HG02970 (cell line): ENCODE measurements around the gene ABI1.
"Not testable (repeated sequence)": the region's sequence is repeated elsewhere in the genome, so short reads cannot be mapped to it uniquely, and the experiment has no call there.

Experiments
- ATAC-seq: cut with Tn5 transposase; IDR thresholded peaks from one replicate; pipeline ENCODE4 v1.9.1; 2021; ENCODE audit warnings: mild to moderate bottlenecking, moderate library complexity, moderate number of reproducible peaks; ENCODE audit not compliant: unreplicated experiment, low FRiP score

Gene ABI1

DNA sequence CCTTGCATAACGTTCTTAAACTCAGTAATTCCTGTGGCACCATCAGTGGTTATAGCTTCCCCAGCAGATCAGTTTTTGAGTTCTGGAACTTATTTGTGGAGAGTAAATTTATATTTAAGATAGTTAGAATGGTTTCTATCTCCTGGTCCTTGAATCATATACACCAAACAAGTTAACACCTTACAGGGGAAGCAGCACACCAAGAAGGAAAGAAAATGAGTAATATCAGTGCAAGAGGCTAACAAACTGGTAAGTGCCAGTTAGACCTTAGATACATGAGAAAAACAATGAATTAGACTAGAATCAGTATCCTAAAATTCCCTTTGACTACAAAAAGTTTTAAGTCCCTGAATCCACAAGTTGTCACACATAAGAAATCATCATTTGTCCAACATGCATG lies 54.2 kb downstream of the ABI1 start:
- no peak for ATAC-seq

DNA sequence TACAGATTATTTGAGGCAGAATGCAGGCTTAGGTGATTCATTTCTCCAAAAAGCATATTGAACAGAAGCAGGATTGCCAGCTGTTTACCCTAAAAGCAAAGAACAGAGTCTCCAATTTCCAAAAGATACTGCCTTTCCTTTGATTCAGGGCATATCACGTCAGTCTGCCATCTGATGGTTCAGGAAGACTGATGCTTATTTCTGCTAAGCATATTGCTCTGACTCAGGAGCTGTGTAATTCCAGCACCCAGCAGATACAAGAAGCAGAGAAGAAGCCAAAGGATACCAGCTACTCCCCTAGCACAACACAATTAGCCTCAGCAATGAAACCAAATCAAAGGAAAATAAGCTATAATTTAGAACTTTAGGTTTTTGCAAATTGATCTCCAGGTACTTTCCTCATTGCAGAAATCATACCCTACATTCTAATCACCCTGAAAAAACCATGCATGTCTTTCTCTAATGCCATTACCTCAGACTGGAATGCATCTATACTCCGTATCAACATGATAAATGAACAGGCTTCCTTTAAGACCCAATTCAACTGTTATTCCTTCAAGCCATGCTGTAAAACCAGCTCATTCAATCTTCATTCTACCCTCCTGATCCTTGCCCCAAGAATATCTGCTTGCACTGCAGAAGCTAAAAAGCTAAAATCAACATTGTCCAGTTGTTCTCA lies 55.1 kb downstream of the ABI1 start:
- no peak for ATAC-seq

DNA sequence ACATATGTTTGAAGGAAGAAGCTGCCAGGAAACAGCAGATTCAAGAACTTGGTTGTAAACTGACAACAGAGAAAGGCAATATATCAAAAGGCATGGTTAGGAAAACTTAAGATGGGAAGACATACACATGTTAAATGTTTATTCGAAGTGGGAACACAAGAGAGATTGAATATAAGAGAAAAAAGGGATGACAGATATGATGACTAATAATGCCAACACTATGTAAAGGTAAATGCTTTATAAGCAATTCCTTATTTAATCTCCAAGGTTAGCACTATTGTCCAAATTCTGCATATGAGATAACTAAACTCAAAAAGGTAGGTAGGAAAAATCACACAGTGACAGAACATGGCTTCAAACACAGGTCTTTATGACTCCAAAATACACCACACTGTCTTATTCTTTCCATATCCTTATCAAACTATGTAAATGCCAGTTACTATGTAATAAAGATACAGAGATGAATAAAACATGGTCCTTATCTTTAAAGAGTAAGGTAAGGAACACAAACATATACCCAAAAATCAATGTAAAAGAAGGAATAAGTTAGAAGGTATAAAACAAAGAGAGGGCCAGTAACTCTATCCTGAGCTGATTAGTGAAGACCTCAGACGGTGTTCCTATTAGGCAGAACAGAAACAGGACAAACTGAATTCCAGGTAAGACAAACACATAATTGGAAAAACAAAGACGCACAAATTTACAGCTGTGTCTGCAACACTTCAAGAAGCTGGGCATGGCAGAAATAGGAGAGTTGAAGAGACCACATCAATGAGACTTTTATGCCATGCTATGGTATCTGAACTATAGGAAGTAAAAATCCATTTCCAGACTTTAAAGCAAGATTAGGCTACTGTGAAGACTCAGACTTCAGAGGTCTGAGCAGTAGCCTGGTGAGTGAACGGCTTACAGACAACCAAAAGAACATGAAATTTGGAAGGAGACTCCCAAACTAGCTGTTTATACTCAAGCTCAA lies 56.1 kb downstream of the ABI1 start:
- ATAC-seq: no peak

DNA sequence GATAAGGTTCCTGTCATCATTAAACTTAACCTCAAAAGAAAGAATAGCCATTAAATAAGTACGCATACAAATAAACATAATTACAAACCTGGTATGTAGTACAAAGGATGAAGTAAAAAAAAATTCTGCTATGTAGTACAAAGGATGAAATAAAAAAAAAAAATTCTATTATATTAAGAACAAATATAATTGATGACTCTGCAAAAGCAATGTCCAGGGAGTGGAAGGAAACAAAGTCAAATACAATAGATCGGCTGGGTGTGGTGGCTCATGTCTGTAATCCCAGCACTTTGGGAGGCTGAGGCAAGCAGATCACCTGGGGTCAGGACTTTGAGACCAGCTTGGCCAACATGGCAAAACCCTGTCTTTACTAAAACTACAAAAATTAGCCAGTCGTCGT lies 56.9 kb downstream of the ABI1 start:
- no peak for ATAC-seq

DNA sequence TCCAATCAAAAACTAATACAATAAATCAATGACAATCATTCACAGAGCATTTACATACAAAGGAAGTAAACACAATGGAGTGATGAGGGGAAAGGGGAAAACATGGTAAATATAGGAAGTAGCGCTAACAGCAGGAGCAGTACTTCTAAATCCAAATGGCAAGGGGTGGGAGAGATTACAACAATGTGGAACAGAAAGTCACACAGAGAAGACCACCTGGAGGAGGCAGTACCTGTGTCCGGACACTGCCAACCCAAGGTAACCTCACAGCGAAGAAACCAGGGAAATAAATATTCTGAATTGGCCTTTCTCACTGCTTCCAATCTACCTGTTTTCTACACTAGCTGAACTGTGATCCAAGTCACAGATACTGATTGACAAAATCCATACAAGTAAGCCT lies 58.2 kb downstream of the ABI1 start:
- ATAC-seq: no peak

DNA sequence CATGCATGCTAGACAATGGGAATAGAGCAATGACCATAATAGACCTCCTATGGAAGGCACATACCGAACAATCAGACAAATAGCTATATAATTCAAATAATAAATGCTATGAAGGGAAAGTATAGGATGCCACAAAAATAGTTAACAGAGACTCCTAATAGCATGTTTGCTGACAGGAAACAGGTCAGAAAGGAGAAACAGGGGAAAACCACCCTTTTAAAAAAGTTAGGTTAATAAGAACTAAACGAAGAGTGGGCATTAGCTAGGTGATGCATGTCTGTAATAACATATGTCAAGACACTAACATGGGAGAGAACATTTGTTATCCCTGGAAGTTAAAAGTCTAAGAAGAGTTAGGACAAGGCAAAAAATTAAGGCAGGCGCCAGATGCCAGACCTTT lies 58.9 kb downstream of the ABI1 start:
- ATAC-seq: no peak

DNA sequence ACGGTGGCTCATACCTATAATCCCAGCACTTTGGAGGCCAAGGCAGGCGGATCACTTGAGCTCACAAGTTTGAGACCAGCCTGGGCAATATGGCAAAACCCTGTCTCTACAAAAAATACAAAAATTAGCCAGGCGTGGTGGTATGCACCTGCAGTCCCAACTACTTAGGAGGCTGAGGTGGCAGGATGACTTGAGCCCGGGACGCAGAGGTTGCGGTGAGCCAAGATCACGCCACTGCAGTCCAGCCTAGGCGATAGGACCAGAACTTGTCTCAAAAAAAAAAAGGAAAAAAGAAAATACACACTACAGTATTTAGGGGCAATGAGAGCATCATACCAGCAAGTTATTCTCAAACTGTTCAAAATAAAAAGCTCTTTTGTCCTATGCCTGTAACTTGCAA lies 59.5 kb downstream of the ABI1 start:
- ATAC-seq: no peak

DNA sequence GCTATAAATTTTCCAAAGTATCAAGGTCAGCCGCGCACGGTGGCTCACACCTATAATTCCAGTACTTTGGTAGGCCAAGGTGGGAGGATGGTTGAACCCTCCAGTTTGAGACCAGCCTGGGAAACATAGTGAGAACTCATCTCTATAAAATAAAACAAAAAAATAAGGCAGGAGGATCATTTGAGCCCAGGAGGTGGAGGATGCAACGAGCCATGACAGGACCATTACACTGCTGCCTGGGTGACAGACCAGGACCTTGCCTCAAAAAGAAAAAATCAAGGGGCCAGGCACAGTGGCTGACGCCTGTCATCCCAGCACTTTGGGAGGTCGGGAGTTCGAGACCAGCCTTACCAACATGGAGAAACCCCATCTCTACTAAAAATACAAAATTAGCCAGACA lies 60.3 kb downstream of the ABI1 start:
- no peak for ATAC-seq

DNA sequence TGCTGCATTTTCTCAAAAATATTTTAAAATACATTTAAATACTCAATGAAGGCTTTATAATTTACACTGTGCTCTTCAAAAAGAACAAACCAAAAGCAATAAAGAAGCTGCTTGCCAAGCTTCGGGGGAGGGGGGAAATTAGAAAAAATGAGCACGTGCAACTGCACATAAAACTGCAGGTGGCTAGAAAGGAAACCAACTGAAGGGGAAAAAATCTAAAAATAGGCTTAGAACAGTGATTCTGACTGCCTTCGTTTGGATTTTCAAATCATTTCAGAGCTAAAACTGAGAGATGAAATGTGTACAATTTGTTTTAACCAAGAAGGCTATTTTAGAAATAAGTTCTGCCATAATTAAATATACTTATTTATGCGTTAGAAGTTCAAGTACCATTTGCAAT lies 61.4 kb downstream of the ABI1 start:
- ATAC-seq: no peak

DNA sequence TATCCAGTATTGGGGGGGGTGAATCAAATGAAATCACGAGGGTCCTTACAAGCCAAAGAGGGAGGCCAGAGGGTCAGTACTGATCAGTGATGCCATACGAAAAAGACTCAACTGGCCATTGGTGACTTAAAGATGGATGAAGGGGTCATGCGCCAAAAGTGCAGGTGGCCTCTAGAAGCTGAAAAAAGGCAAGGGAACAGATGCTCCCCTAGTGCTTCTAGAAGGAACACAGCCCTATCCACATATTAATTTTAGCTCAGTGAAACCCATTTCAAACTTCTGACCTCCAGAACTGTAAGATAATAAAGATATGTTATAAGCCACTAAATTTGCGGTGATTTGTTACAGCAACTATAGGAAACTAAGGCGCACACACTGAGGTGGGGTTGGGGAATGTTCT lies 62.5 kb downstream of the ABI1 start:
- ATAC-seq: no peak

DNA sequence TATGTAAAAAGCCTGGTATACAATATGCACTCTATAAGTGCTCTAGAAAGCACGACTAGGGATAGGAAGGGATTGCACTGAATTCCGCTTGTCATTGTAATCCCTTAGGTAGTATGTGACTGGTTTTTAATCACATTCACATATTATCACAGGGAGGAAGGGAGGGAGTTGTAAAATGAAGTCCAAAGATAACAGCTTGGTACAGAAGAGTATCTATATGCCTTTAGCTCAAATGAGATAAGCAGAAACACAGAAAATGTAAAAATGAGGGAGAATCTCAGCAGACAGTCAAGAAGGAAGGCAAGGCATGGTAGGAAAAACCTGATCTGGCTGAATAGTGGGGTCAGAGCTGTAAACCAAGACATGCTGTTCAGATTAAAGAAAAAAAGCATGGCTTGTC lies 63.4 kb downstream of the ABI1 start:
- ATAC-seq: no peak

DNA sequence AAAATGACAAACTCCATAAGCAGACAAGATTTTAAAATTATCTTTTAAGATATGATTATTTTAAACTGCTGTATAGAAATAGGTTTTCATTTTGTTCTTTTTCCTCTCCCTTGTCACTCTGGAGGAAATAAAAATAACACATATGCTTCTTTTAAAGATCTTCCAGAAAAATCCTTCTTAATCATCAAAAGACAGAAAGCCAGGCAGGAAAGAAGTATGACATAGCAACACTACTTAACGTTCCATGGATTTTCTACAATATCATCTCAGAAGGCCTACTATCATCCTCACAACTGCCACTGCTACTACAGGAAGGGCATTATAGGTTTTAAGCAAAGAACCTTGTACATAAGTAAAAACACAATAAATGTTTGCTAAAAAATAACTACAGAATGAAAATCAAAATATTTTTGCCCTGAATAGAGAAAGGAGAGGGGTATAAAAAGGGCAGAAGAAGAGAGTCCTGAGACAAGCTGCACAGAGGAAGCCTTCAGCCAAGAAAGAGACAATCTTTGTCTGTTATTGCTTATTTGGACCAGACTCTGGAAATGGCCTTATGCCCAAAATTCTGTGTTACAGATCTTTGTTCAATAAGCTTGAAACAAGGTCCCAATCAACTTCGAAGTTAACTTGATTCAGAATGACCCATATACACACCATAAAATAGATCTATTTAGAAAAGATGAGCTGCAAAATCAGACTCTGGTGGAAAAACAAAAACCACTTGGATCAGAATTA lies 67.8 kb downstream of the ABI1 start:
- no peak for ATAC-seq

DNA sequence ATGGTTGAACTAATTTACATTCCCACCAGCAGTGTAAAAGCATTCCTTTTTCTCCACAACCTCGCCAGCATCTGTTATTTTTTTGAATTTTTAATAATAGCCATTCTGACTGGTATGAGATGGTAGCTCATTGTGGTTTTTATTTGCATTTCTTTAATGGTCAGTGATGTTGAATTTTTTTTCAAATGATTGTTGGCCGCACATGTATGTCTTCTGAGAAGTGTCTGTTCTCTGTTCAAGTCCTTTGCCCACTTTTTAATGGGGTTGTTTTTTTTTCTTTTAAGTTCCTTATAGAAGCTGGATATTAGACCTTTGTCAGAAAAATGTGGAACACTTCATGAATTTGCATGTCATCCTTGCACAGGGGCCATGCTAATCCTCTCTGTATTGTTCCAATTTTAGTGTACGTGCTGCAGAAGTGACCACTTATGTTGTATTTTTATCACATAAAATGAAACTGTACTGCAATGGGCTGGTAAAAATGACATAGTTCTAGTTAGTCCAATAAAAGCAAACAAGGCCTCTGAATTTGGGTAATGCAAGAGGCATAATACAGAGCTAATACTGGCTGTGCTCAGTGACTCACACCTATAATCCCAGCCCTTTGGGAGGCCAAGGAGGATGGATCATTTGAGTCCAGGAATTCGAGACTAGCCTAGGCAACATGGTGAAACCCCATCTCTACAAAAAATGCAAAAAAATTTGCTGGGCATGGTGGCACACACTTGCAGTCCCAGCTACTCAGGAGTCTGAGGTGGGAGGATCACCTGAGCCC lies 70.3 kb downstream of the ABI1 start:
- no peak for ATAC-seq

DNA sequence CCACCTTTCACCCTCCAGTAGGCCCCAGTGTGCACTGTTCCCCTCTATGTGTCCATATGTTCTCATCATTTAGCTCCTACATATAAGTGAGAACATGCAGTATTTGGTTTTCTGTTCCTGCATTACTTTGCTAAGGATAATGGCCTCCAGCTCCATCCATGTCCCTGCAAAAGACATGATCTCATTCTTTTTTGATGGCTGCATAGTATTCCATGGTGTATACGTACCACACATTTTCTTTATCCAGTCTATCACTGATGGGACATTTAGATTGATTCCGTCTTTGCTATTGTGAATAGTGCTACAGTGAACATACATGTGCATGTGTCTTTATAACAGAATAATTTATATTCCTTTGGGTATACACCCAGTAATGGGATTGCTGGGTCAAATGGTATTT lies 71.0 kb downstream of the ABI1 start:
- not testable (repeated sequence) for ATAC-seq

DNA sequence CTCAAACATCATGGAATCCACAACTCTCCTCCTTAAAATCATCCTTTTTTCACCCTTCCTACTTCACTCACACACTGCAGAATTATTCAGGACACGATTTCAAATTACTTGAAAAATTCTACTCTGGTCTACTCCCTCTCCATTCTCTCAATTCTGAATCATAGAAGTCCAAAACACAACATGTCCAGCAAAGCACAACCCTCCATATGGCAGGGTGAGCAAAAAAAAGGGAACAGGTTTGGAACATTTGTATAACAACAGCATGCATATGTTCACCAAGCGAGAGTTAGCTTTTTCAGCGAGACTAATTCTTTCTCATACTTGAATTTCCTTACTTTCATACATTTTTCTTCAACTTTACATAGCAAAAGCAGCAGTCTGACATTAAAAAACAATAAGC lies 73.4 kb downstream of the ABI1 start:
- ATAC-seq: no peak

DNA sequence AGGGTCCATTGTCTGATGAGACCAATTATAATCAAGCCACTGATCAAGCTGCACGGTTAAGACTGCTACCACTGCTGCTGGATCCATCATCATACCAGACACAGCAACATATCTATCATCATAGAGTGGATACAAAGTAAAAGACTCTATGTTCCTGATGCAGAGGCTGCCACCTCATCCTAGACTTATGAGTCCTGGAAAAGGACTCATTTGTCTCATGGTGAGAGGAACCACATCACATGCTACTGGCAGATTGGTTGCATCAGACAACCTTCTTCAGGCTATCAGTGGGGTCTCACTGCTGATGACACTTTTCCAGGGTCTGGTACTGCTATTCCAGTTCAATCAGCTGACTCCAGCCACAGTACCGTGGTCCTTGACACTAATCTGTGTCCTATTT lies 79.0 kb downstream of the ABI1 start:
- no peak for ATAC-seq

DNA sequence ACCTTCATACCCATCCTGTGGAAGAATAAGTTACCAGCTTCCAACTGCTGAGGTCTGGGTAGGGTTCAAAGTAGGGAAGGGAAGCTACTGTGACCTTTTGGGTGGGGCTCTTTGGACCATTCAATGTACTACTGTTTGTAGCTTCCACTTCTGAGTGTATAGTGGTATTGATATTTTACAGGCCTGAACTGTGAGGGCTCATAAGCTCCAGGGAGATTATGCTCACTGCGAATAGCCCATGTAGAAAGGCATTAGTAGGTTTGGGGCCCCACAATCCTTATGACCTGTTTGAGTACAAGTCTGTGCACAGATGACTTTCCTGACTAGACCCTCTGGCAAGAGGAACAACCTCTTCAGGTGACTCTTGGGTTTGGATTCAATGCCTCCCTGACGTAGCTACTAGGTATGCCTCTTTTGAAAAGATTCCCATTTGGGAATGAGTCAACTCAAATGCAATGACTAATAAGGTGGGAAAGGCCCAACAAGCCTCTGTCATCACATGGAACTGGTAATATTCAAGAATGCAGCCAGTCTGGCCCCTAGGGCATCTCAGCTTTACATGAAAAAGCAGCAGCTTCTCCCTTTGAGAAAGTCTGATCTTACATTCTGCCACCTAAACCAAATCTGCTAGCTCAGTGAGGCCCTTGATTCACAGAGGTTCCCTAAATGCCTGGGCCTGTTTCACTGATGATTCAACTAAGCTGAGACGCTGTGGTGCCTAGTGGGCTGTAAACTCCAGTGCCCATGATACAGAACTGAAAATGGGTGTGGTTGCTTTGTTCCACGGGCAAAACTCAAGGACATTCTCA lies 79.8 kb downstream of the ABI1 start:
- ATAC-seq: no peak

DNA sequence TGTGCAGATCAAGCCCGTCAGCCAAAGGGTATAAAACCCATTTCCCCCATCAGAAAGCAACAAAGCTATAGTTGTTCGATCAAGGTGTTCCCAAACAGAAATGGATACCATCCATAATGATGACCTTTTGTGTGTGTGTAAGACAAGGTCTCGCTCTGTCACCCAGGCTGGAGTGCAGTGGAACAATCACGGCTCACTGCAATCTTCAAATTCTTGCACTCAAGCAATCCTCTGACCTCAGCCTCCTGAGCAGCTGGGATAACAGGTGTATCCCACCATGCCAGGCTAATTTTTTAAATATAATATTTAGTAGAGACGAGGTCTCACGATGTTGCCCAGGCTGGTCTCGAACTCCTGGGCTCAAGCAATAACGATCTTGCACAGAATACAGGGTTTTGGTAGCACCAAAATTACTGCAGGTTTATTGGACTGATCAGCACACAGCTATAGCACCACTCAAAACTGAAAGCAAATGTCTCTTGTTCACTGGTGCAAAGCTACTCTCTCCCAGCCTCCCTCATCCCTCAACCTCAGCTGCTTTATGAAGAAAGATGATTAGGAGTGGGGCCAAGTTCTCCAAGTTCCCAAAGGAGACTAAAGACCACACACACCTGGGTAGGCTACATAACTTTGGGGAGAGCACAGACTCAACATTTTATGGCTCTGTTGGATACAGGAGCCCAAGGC lies 80.5 kb downstream of the ABI1 start:
- ATAC-seq: no peak
